Measurements from ENCODE around the gene HRH4. TPM values are rescaled to one million over a fixed set of nuclear protein-coding genes. Genes with fewer than 3 reads are reported as not detected.

HRH4 gene, protein sequence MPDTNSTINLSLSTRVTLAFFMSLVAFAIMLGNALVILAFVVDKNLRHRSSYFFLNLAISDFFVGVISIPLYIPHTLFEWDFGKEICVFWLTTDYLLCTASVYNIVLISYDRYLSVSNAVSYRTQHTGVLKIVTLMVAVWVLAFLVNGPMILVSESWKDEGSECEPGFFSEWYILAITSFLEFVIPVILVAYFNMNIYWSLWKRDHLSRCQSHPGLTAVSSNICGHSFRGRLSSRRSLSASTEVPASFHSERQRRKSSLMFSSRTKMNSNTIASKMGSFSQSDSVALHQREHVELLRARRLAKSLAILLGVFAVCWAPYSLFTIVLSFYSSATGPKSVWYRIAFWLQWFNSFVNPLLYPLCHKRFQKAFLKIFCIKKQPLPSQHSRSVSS
- total RNA-seq = 1 to 10 TPM in 1 of 2 donors, not detected in 1; 2.5 TPM

DNA sequence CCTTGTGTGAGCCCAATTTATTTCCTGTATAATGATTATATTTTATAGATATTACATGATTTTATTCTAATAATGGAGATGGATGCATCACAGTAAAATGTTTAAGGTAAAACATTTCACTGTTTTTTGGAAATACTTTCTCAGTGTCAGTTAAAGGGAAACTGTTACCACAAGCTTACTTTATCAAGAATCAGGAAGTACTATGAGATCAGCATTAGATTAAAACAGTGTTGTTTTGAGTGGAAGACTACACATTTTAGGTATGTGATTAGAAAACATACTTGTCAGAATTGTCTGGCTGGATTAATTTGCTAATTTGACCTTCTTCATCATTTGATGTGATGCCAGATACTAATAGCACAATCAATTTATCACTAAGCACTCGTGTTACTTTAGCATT lies at the start of gene HRH4:
HRH4 (plus strand) TSS at position 250 of the 400 bp plus-strand sequence; CDS start at position 342, 92 bp downstream.
- DNase-seq (ENCODE audit: low spot score) (no peak), ATAC-seq (ENCODE audit: insufficient number of reproducible peaks, low FRiP score, low read depth) (no peak)
- no peaks in the 10 kb centered on the region for H3K4me1 ChIP-seq (ENCODE audit: control insufficient read depth in 1 of 2, low read depth in 2 of 2)
- H3K4me3 ChIP-seq = no peak within 1 kb of the TSS
- H3K36me3 ChIP-seq = no peaks in the 10 kb centered on the region
- H3K27me3 ChIP-seq (replicated peaks; ENCODE audit: insufficient read depth) = no peaks in the 10 kb centered on the region
- H3K27ac ChIP-seq = no peak within 1 kb of the TSS
- no peaks in the 10 kb centered on the region for H3K9me3 ChIP-seq
- TF ChIP-seq, protein P1, sequence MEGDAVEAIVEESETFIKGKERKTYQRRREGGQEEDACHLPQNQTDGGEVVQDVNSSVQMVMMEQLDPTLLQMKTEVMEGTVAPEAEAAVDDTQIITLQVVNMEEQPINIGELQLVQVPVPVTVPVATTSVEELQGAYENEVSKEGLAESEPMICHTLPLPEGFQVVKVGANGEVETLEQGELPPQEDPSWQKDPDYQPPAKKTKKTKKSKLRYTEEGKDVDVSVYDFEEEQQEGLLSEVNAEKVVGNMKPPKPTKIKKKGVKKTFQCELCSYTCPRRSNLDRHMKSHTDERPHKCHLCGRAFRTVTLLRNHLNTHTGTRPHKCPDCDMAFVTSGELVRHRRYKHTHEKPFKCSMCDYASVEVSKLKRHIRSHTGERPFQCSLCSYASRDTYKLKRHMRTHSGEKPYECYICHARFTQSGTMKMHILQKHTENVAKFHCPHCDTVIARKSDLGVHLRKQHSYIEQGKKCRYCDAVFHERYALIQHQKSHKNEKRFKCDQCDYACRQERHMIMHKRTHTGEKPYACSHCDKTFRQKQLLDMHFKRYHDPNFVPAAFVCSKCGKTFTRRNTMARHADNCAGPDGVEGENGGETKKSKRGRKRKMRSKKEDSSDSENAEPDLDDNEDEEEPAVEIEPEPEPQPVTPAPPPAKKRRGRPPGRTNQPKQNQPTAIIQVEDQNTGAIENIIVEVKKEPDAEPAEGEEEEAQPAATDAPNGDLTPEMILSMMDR (IDR thresholded peaks at IDR 0.05) = no peak

DNA sequence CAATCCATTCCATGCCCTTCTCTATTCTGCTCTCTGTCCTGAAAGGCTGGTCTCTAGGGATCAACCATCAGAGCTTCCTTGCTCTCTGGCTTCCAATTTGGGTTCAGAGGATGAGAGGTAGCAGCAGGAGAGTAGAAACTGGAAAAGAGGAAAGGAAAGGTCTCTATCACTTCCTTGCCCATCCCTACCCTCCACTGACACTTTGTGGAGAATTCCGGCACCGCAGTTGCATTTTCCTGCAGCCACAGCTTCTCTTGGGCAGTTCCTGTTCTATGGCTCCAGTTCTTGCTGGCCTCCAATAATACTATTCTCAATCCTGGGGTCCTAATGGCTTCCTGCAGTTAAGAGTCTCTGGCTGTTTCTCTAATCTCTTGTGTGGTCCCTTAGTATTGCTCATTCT lies 47.3 kb upstream of the HRH4 start:
- DNase-seq (ENCODE audit: low spot score) (no peak), ATAC-seq (ENCODE audit: insufficient number of reproducible peaks, low FRiP score, low read depth) (no peak)
- Histone ChIP-seq H3K4me1 (ENCODE audit: control insufficient read depth in 1 of 2, low read depth in 2 of 2) (no peaks in the 10 kb centered on the region), H3K27me3 (replicated peaks; ENCODE audit: insufficient read depth) (no peaks in the 10 kb centered on the region), H3K9me3 (no peaks in the 10 kb centered on the region), H3K4me3 (no peak overlapping the region), H3K27ac (no peak overlapping the region), H3K36me3 (no peaks in the 10 kb centered on the region)
- TF ChIP-seq, protein P1 (IDR thresholded peaks at IDR 0.05) = no peak

DNA sequence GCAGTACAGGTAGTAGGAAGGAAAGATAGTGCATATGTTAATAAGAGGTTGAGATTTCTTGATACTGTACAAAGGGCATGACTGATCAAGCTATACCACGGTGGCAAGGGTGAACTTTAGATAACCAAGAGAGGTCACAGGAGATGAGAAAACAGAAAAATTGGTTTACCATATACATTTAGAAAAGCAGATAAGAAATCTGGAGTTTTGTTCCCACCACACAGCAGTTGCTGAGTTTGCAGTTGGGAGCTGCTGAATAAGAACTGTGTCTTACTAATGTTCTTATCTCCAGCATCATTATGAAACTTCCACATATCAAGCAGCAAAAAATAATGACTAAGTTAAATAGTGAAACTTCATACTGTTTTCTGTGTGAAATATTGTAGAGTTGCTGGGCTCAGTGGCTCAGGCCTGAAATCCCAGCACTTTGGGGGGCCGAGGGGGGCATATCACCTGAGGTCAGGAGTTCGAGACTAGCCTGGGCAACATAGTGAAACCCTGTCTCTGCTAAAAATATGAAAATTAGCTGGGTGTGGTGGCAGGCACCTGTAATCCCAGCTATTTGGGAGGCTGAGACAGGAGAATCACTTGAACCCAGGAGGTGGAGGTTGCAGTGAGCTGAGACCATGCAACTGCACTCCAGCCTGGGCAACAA lies 46.0 kb upstream of the HRH4 start:
- DNase-seq (ENCODE audit: low spot score) (no peak), ATAC-seq (ENCODE audit: insufficient number of reproducible peaks, low FRiP score, low read depth) (no peak)
- H3K4me1 ChIP-seq (ENCODE audit: control insufficient read depth in 1 of 2, low read depth in 2 of 2) = no peaks in the 10 kb centered on the region
- TF ChIP-seq, protein P1 (IDR thresholded peaks at IDR 0.05) = no peak
- no peak overlapping the region for H3K4me3 ChIP-seq
- H3K27me3 ChIP-seq (replicated peaks; ENCODE audit: insufficient read depth) = no peaks in the 10 kb centered on the region
- H3K36me3 ChIP-seq = no peaks in the 10 kb centered on the region
- no peaks in the 10 kb centered on the region for H3K9me3 ChIP-seq
- H3K27ac ChIP-seq = no peak overlapping the region

DNA sequence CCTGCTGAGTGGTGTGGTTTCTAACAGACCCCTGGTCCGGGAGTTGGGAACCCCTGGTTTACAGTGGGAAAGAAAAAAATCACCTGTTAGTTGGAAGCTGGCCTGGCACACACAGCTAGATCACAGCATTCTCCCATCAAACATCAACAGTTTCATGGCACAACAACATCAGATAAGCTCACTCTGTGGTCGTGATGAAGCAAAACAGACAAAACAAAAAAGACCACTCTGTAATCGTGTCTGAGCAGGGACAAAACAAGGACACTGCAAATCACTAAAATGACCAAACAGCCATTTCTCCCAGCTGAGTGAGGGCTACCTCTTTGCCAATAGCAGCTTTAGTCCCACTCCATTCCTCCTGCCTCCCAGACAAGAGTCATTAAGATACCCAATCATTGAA lies 43.0 kb upstream of the HRH4 start:
- no peaks in the 10 kb centered on the region for H3K9me3 ChIP-seq
- no peak for ATAC-seq (ENCODE audit: insufficient number of reproducible peaks, low FRiP score, low read depth)
- no peaks in the 10 kb centered on the region for H3K36me3 ChIP-seq
- H3K4me1 ChIP-seq (ENCODE audit: control insufficient read depth in 1 of 2, low read depth in 2 of 2) = no peaks in the 10 kb centered on the region
- H3K4me3 ChIP-seq = no peak overlapping the region
- H3K27ac ChIP-seq = no peak overlapping the region
- no peaks in the 10 kb centered on the region for H3K27me3 ChIP-seq (replicated peaks; ENCODE audit: insufficient read depth)
- no peak for DNase-seq (ENCODE audit: low spot score)
- TF ChIP-seq, protein P1 (IDR thresholded peaks at IDR 0.05) = no peak

DNA sequence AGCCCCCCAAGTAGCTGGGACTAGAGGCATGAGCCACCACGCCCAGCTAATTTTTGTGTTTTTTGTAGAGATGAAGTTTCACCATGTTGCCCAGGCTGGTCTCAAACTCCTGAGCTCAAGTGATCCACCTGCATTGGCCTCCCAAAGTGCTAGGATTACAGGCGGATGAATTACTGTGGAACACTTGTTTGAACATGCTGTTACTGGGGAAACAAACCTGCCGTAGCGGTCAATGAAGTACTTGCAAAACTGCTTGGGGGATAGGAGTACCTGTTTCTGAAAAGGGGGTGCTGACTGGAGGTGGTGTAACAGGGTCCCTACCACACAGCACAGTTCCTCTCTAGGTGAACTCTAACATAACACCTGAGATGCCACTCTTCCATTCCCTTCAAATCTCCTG lies 39.9 kb upstream of the HRH4 start:
- H3K9me3 ChIP-seq = no peaks in the 10 kb centered on the region
- ATAC-seq (ENCODE audit: insufficient number of reproducible peaks, low FRiP score, low read depth) (no peak), DNase-seq (ENCODE audit: low spot score) (no peak)
- no peaks in the 10 kb centered on the region for H3K27me3 ChIP-seq (replicated peaks; ENCODE audit: insufficient read depth)
- no peak overlapping the region for H3K4me3 ChIP-seq
- TF ChIP-seq, protein P1 (IDR thresholded peaks at IDR 0.05) = no peak
- H3K27ac ChIP-seq = no peak overlapping the region
- H3K36me3 ChIP-seq = no peaks in the 10 kb centered on the region
- H3K4me1 ChIP-seq (ENCODE audit: control insufficient read depth in 1 of 2, low read depth in 2 of 2) = no peaks in the 10 kb centered on the region
